Gastroesophageal sphincter (tissue), 3 donors: Measurements from ENCODE around the gene ZC3H6.

Source experiments
- EP300 ChIP-seq: sonication (generic); formaldehyde crosslinking; IDR thresholded peaks from one replicate; pipeline ENCODE4 v1.6.1; 2017; ENCODE audit warnings: antibody characterized with exemption, mild to moderate bottlenecking
- POLR2A ChIP-seq, 2 donors: fragments of 450-650 bp; IDR thresholded peaks; one replicate each; pipeline ENCODE4 v1.6.1; 2017; ENCODE audit warnings: antibody characterized with exemption in 2 of 2, mild to moderate bottlenecking in 2 of 2, moderate library complexity in 1 of 2
- POLR2AphosphoS5 ChIP-seq: sonication (generic); formaldehyde crosslinking; IDR thresholded peaks from one replicate; pipeline ENCODE4 v1.6.1; 2017; ENCODE audit warnings: antibody characterized with exemption
- TF ChIP-seq, protein P1 (sequence below), 4 experiments: fragments of 200-600 bp in 2 of 4; fragments of 450-650 bp in 2 of 4; sonication (generic) in 1 of 4; IDR thresholded peaks; one replicate each; pipeline ENCODE4 v1.5.1; 2017 to 2019; ENCODE audit warnings: antibody characterized with exemption in 4 of 4, mild to moderate bottlenecking in 2 of 4, moderate library complexity in 2 of 4

DNA sequence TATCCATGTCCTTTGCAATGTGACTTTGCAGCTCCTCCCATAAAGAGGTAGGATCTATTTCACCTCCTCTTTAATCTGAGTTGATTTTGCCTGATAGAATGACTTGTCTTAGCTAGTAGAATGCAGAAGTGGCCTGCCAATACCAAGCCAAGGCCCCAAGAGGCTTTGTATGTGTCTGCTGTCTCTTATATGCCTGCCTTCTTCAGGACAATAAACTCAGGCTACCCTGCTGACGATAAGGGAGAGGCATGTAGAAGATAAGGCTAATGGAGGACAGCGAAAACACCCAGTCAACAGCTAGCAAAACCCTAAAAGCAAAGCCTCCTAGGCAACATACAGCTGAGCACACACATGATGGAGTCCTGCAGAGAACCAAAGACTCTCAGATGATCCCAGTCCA is 18.7 kb upstream of the ZC3H6 start:
- TF ChIP-seq, protein P1, sequence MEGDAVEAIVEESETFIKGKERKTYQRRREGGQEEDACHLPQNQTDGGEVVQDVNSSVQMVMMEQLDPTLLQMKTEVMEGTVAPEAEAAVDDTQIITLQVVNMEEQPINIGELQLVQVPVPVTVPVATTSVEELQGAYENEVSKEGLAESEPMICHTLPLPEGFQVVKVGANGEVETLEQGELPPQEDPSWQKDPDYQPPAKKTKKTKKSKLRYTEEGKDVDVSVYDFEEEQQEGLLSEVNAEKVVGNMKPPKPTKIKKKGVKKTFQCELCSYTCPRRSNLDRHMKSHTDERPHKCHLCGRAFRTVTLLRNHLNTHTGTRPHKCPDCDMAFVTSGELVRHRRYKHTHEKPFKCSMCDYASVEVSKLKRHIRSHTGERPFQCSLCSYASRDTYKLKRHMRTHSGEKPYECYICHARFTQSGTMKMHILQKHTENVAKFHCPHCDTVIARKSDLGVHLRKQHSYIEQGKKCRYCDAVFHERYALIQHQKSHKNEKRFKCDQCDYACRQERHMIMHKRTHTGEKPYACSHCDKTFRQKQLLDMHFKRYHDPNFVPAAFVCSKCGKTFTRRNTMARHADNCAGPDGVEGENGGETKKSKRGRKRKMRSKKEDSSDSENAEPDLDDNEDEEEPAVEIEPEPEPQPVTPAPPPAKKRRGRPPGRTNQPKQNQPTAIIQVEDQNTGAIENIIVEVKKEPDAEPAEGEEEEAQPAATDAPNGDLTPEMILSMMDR (IDR thresholded peaks at IDR 0.05) = no peak
- TF ChIP-seq POLR2AphosphoS5 (no peak), POLR2A (IDR thresholded peaks at IDR 0.05) (no peak), EP300 (no peak)
